Stimulated activated CD8-positive, alpha-beta memory T cell treated with anti-CD3 and anti-CD28 coated beads, Interleukin-15, amount 100 ng/mL, for 48 hours (primary cell): ENCODE results near the gene CCSER1.
"Not testable (repeated sequence)": the region's sequence is repeated elsewhere in the genome, so short reads cannot be mapped to it uniquely, and the experiment has no call there.

Source experiments
- DNase-seq, 2 donors: peaks; one replicate each; pipeline ENCODE4 v3.0.0-alpha.2; 2020; ENCODE audit warnings: low read depth in 2 of 2

Gene CCSER1

GRCh38 chr4:91057871-91058270 is 930.7 kb downstream of the CCSER1 start:
- no peak for DNase-seq

GRCh38 chr4:91058345-91058744 is 931.2 kb downstream of the CCSER1 start:
- no peak for DNase-seq

DNA sequence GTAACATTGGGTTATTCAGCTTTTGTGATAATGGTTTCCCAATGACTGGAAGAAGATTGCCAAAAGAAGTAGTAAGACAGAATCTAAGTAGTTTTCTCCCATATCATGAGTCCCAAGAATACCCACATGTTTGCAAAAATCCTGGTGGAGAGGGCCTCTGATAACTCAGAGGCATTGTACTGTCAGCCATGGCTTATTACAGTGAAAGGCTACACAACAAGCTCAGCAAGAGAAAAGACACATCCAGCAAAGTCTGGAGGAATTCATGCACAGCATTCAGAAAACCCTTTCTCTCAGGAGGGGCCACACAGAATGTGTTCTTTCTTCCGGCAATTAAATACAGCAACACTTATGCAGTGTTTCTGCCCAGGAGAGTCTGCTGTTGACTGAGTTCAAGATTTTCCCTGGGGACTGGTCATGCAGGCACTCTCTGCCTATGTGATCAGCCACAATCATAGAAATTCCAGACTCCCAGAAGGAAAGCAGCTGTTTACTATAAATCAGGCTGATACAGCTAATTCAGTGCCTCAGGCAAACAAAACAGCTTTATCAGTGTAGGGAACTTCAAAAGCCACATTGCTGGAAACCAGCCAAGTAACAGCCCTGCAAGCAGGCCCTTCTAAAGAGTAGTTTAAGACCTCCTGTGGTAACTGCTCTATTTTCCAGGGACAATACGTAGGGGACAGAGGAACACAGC is 937.1 kb downstream of the CCSER1 start:
- DNase-seq, result no peak

GRCh38 chr4:91065117-91065516 is 937.9 kb downstream of the CCSER1 start:
- DNase-seq, result no peak

DNA sequence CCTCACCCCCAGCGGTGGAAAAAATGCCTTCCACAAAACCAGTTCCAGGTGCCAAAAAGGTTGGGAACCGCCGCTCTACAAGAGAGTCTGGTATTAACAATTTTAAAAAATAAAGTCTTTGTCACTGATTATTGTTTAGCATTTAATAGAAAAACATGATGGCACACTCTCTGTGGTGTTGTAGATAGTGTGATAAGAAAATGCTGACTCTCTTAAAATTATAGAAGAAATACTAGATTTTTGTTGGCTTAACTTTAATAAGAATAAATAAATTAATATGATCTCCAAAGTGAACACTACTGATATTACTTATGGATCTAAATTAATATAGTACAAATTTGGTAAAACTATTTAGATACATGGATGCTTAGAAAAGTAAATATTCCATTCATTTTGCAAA is 943.5 kb downstream of the CCSER1 start:
- no peak for DNase-seq

DNA sequence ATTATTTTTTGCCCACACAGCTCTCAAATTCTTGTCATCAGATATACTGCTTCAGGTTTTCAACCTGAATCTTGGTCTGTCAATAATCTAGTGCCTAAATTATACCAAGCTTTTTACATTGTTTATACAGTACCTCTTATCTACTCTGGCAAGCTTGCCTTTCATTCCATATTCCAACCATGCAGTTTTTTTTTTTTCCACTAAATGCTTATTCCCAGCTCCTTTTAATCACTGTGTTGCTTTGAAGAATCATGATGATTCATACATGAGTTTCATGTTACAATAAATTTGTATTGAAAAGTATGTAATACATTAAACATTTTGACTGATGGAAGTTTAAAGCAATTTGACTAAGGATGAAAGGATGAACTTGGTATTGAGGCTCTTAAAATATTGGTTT is 949.0 kb downstream of the CCSER1 start:
- no peak for DNase-seq

GRCh38 chr4:91085961-91086360 is 958.8 kb downstream of the CCSER1 start:
- no peak for DNase-seq

DNA sequence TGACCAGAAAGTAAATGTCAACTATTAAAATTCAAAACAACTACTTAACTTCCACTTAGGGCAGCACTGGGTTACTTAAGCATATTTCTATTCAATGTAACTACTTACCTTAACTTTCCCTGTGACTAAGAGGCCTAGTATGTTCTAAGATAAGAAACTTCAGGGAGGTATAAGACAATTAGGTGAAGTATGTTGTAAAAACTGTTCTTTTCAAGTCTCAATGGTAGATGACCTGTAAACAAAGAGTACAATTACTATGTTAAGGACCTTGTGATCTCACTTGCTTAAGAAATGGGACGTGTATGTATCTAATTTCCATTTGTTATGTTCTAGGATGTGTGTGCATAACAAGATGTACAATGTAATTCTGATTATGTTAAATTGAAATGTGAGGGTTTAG is 960.5 kb downstream of the CCSER1 start:
- no peak for DNase-seq

DNA sequence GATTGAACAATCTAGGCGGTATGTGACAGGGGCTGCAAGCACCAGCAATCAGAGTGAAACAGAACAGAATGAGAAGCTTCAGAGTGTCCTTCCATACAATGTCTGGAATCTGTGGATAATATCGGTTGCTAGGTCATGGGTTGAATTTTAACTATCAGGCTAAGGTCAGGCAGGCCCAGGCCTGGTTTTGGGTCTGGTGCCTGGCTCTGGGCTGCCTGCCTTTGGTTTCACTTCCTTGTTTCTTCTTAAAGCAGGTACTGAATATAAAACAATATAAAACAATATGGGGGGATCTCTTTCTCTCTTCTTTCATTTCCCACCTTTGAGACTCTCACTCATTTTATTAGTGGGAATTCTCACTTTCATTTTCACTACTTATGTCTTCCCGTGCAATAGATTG is 962.0 kb downstream of the CCSER1 start:
- no peak for DNase-seq

DNA sequence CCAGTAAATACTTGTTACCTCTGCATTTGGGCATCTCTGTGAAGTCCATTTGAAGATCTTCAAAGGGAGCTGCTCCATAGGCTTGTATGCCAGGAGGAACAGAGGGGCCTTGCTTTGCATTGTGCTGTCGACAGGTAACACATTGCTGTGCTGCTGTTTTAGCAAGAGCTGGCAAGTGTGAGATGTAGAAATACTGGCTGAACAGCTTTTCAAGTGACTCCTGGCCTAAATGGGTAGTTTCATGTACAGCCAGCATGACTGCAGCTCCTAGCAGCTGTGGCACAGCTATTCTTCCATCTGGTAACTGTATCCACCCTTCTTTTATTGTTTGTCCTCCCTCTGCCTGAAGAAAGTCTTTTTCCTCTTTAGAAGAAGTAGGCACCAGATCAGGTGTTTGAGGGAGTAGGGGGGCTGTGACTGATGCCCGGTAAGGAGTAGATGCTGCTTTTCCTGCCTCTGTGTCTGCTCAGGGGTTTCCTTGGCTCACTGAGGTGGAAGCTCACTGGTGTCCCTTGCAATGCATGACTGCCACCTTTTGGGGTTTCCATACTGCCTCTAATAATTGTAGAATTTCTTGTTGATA is 965.3 kb downstream of the CCSER1 start:
- no peak for DNase-seq

DNA sequence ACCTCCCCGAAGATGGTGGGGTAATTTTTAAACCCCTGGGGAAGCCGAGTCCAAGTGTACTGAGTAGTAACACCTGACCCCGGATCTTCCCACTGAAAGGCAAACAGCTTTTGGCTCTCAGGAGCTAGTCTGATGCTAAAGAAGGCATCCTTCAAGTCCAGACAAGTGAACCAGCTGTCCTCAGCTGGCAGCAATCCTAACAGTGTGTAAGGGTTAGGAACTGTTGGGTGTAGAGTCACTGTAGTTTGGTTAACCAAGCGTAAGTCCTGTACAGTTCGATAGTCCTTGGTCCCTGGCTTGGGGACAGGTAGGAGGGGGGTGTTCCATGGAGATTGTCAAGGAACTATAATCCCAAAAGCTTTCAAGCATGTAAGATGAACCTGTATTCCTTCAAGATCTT is 967.0 kb downstream of the CCSER1 start:
- DNase-seq, result not testable (repeated sequence)

GRCh38 chr4:91099666-91100065 is 972.5 kb downstream of the CCSER1 start:
- DNase-seq, result no peak

- no peak for DNase-seq
Observed at GRCh38 chr4:91108751-91109150, 981.6 kb downstream of the CCSER1 start.

GRCh38 chr4:91111556-91111955 is 984.4 kb downstream of the CCSER1 start:
- DNase-seq, result no peak

- DNase-seq, result no peak
Observed at GRCh38 chr4:91113130-91113706, 986.0 kb downstream of the CCSER1 start.

GRCh38 chr4:91114386-91114785 is 987.2 kb downstream of the CCSER1 start:
- no peak for DNase-seq

GRCh38 chr4:91116861-91117260 is 989.7 kb downstream of the CCSER1 start:
- no peak for DNase-seq

DNA sequence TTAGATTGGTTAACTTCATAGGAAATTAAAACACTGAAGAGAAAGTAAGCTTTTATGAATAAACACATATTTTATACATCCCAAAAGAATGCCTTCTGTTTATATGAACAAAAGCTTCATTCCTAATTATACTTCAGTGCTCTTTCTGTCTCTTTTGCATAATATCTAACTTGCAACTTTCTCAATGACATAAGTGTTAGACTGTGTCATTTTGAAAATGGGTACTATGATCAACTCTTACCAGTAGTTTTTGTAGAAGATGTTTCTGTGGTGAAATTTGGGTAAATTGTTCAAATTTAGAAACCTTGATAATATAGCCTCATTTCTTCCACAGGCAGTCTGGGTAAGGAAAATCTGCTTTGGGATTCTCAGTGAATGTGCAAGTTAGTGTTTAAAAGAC is 991.4 kb downstream of the CCSER1 start:
- no peak for DNase-seq

DNA sequence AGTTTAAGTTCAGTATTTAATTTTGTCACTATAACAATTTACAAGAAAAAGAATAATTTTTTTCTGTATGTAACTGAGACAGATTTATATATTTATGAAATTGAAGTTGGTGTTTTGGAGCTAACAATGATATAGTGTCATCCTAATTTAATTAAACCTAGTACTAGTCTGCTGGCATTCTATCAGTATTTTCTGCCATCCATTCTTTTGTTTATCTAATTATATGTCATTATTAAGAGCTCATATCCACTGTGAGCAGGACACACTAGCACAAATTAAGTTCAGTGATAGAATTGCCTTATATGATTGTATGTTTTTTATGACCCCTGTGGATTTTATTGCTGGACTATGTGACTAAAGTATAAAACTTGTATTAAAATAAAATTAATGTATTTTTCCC is 996.5 kb downstream of the CCSER1 start:
- DNase-seq, result no peak

DNA sequence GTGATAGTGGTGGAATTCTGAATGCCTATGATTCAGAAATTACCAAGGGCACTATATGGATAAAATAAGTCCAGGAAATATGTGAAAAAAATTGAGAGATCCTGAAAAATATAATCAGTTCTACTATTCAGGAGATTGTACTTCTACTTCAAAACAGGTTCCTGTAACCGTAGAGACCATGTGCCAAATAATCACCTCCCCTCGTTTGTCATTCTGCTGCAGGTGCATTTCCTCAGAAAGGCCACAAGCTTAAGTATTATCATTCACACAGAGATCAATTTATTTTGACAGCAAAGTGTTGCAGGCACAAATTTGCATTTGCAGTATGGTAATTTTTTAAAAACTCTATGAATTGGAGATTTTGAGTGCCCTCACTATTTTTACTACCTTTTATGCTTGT is 1000.0 kb downstream of the CCSER1 start:
- no peak for DNase-seq

GRCh38 chr4:91127831-91128230 is 1000.6 kb downstream of the CCSER1 start:
- no peak for DNase-seq

- no peak for DNase-seq
Observed at GRCh38 chr4:91128519-91128918, 1001.3 kb downstream of the CCSER1 start.

GRCh38 chr4:91147067-91147466 is 1019.9 kb downstream of the CCSER1 start:
- DNase-seq, result no peak

GRCh38 chr4:91154041-91154440 is 1026.8 kb downstream of the CCSER1 start:
- not testable (repeated sequence) for DNase-seq
